NCI-H82 treated with DMSO at 0.1 percent for 48 hours (cell line): ENCODE data around the gene OSR1.
A peak's percentile ranks its signal among the peaks of the same experiment; 100 is the strongest.

ENCODE experiments used
- DNase-seq: peaks from one replicate; lab custom pipeline; 2025; ENCODE audit not compliant: unreplicated experiment; lab: John Stamatoyannopoulos, UW

OSR1 gene

DNA sequence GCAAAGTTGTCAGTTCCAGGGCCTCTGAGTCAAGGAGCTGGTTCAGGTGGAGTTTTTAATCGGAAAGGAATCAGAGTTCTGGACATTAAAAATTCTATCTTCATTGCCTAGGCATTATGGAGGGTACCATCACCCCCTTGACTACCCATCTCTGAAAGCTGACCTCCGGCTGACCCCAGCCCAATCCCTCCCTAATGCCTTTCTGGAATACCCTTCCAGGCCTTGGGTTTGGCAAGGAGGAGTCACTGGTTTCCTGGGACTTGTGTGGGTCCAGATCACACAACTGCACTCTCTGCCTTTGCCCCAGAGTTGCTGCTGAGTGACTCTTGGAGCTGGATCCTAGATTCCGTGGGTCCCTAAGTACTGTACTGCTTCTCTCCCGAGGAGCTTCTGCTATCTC lies 1.0 kb upstream of the OSR1 start:
- no peak for DNase-seq

DNA sequence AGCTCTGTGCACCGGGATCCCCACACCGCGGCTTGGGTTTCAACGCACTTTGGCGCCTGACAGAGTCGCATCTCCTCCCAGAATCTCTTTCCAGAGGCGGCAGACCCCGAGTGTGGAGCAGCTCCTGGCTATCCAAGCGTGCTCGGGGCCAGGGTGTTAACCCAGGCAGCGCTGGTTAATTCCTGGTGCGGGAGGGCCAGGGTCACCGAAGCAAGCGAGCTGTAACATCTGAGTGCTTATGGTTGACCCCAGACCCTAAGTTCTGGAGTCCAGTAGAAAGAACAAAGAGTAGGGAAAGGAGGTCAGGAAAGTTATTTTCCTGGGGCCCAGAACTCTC lies 566 bp upstream of the OSR1 start:
- DNase-seq = no peak

DNA sequence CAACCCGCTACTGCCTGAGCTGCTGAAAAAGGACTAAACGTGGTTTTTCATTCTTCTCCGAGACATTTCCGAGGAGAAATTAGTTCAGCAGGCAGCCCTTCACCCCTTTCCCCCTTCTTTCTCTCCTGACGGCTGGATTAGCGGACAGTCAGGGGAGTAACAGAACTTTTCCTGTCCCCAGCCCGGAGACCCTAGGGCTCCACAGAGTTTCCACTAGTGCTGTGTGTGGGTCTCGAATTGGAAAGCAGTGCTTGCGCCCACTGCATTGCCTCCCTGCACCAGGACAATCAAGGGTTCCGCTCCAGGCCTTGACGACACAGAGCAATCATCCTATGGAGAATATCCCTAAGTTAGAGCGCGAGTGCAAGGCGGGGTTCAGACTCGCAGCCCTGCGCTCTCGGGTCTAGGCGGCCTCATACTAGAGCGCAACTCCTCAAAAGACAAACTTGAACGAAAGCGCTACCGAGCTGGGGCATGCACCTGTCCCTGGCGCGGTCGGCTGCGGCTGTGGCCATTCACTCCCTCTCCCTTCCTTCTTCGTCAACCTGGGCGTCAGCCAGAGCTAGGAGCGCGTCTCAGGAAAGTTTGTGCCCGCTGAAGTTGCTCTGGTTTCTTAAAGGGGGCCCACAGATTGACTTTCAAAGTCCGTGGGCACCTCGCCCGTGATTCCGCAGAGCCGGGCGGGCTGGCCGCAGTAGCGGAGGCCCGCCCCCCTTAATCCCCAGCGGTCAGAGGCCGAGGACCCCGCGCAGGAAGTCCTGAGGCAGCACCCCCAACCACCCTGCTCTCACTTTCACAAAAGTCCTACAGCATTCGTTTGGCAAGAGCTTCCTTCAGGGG lies 801 bp downstream of the OSR1 start:
- no peak for DNase-seq

DNA sequence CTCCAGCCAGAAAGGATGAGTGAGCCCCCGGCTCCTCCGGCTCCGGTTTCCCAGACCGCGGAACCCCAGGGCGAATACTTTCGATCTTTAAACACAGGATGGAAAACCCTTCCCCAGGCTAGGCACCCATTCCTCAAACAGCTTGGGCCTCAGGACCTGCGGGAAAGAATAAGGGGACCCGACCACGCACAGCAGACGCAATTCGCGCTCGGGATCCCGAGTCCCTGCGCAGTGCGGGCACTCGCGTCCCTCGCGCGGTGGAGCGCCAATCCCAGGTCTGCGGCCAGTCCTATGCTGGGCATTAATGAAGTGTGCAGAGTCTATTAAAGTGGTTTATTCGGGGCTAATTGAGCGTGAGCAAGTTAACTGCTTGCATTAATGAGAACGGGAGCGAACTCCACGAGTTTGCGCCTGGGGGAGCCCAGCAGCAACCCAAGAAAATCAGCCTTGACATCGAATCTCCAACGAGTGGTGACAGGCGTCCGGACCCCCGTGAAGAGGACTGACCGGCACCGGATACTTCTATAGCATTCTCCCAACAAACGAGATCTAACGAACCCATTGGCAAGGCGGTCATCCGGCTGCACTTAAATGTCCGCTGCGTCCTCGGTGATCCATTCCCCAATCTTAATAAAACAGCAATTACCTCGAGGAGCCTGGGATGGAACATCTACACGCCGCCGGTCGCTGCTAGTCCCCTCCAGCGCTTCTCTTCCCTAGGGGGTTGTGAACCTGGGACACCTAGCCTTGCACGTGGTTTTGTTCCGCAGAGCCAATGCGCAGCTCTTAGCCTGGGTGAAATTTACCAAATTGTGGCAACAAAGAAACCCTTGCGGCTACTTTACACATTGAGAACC lies 1.6 kb downstream of the OSR1 start:
- no peak for DNase-seq

DNA sequence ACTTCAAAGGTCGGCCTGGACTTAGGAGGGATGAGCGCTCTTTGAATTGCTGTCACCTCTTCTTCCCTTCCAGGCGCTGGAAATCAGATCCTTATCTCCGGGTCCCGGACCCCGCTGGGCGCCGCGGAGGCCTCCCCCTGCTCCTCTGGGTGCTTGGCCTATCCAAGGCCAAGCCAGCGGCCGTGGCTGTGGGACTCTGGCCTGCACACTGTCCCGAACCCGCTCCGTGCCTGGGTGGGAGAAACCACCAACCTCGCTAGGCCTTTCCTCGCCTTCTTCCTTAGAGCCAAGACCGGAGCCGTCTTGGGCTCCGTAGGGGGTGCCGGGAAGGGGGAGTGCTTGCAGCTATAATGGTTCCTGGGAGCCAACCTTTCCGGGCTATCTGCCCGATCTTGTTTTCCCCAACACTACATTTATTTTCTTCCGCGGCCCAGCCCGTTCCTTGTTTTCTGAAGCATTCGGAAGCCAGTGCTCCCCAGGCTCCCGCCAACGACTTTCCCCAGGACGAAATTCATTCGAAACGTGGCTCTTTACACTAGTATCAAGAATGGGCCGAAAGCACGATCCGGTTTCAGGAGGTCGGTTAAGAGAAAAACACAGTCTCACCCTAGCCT lies 2.4 kb downstream of the OSR1 start:
- DNase-seq = no peak

DNA sequence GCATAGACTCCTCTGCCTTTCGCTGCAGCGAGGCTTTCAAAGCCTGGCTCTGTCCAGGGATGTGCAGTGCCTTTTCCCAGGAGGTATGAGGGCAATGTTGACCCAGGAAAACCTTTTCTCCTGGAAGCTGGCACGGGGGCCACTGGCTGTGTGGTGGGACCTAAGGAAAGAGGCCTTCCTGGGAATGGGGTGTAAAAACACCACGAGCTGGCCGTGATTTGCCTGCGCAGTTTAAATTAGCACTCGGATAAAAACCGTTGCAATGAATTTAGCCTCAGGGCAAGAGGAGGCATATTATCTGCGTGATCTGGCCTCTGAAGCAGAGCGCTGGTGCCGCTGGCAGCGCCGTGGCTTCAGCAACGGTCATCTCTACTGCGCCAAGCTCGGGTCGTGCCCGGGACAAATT lies 3.0 kb downstream of the OSR1 start:
- DNase-seq = no peak

DNA sequence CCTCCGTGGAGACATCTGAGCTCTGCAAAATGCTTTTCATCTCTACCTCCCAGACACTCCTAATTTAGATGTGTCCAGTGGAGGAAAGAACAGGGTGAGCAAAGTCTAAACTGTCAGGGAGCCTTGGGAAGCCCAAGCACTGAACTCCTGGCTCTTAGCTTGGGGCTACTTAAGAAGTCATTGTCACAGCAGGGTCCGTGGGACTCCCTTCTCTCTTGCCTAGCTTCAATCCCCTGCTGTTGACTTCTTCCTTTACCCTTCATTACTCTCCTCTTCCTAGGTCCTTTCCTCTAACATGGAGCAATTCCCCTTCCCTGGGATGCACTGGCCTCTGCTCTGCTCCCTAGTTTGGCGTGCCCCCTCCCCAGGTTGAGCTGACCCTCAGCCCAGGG lies 3.4 kb downstream of the OSR1 start:
- no peak for DNase-seq

DNA sequence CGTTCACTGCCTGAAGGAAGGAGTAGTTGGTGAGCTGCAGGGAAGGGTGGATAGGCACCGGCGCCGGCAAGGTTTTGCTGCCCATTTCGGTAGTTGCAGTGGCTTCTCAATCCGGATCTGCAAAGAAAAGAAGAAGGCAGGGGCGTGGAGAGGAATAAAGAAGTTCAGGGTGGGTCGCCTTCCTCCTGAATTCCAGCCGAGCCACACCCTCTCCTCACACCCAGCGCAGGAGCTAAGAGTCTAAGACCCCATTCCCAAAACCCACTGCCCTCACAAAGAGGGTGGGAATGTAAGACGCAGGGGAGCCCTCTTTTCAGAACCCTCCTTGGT lies 4.7 kb downstream of the OSR1 start:
- DNase-seq = no peak

DNA sequence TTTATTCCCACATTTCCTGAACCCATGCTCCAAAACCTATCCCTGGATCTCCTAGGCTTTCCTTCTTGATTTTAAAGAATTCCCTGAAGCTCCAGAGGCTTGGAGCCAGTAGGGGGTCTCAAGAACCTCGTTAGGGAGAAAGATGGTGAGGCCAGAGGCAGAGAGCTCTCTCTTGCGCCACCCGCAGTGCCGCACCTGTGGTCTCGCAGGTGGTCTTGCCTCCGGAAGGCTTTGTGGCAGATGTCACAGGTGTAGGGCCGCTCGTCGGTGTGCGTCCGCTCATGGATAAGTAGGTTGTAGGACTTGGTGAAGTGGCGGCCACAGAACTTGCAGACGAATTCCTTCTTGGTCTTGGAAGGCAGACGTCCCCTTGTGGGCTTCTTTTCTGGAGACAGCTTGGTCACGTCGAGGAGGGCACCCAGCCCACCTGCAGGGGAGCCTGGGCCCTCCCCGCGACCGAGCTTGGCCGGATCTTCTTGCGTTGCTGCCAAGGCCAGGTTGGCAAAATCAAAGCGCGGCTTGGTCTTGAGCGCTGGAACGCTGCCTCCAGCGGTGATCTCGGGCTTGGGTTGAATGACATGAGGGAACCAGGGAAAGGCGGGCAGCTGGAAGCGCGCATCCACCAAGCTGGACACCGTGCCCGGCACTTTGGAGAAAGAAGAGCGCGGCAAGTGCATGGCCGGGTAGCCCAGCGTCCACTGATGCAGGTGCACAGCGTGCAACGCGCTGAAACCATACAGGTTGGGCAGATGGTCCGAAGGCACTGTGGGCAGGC lies 5.3 kb downstream of the OSR1 start:
- no peak for DNase-seq

DNA sequence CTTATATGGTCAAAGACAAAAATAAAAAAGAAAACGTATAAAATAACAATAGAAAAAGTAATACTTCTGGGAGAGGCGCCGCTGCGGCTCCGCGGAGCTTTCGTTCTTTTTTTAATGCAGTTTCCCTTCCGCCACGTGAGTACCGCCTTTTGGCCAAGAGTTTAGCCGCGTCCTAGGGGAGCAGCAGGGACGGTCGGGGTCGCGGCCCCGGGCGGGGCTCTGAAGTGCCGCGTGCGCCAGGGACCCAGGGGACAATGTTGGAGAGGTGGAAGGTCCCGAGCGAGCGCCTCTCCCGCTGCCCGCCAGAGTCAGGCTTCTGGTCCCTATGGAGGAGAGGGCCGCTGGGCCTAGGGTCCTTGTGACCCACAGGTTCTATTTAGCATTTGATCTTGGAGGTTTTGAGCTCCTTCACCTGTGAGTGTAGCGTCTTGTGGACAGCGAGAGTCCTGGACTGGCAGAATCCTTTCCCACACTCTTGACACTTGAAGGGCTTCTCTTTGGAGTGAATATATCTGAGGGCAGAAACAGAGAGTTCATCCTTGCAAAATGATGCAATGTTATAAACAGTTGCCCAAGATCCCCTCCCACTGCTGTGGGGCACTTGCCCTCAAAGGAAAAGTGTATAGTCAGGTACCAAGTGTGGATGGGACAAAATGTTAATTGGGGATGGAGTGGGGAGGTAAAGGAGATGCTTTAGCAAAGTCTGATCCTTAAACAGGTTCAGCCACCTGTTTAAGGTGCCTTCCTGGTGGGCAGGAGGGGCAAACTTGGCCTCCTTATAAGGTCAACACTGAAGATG lies 6.3 kb downstream of the OSR1 start:
- DNase-seq = no peak

DNA sequence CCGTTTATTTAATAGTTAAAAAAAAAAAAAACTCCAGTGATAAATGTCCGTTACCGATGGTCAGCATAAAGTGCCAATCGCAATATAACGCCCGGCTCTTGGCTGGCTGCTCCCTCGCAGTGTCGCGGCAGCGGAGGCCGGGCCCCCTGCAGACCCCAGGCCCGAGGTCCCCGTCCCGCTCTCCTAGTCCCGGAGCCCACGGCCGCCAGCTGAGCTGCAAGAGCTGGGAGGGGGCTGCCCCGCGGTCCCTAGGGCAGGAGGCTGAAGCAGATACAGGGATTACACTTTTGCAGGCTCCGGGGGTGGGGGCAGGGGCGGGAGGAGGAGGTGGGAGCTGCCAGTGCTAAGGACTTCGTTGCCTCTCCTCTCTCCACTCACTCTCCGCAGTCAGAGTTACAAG lies 6.9 kb downstream of the OSR1 start:
- no peak for DNase-seq

DNA sequence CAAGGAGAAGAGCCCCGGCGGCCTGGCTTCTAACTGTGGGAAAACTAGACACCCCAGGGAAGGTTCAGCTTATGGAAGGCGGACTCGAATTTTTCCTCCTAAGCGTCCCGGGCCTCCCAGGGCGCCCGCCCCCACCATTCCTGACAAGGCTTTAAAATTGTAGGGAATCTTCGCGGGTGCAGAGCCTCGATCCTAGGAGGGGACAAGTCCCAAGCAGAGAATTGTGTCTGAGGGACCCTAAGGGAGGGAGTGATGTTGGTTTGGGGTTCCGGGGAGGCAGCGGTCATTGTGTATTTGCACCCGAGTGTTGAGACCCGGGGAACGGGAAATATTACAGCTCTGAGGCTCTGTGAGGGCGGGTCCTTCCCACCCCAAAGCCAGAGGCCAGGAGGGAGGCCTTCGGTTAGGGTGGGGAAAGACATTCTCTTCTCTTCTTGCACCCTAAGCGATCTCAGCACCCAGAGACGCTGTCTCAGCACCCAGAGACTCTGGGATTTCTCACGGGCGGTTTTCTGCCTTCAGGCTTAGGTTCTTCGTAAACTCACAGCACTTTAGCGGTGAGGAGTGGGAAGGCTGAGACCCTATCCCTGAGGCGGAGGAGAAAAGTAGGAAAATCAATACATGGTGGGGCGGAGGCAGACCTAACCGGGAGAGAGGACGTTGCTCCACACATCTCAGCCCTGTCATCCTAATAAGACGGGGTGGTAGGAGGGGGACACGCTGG lies 7.6 kb downstream of the OSR1 start:
- no peak for DNase-seq

DNA sequence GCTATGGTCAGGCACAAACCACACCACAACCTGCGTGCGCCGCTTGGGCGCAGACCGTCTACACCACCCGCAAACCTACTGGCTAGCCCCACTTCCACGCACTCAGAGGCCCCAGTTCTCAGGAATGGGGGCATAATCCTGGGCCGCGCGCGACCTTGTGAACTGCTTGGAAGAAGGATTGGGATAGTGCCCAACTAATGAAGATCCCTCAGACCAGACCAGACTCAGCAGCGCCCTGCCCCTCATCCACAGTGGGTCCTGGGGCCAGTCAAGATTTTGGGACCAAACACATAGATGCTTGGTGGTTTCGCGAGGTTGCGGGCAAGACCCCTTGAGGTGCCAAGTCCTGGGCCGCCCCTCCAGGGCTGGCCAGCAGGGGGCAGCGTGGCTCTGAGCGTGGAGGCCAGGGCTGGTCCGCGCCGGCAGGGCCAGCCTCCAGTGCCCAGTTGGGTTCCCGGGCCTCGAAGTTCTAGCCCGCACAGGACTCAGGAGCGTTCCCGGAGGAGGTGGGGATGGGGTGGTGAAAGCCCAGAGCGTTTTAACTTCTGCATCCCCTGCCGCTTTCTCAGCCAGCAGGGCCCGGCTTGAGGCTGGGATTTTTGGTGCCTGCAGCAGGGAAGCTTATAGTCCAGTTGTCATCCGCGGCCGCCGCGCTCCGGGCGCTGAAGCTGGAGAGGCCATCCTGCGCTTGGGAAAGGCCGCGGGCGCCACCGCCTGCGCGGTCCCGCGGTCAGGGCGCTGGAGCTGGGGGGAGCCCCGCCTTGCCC lies 8.3 kb downstream of the OSR1 start:
- no peak for DNase-seq

DNA sequence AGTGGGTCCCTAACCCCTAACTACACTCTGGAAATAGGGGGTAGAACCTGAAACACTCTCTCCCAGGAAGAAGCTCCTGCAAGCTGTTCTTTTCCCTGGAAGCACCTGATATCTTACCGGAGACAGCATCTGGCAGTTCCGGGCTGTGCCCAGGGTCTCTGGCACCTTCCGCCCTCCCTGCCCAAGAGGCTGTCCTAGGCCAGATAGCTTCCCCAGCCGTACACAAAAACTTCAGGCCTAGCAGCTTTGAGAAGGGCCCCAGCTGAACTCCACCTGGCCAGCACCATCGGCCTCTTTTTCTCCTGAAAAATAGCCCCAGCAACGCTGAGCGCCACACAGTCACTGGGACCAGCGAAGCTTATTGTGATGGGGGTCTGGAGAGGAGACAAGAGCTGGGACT lies 9.7 kb downstream of the OSR1 start:
- no peak for DNase-seq

DNA sequence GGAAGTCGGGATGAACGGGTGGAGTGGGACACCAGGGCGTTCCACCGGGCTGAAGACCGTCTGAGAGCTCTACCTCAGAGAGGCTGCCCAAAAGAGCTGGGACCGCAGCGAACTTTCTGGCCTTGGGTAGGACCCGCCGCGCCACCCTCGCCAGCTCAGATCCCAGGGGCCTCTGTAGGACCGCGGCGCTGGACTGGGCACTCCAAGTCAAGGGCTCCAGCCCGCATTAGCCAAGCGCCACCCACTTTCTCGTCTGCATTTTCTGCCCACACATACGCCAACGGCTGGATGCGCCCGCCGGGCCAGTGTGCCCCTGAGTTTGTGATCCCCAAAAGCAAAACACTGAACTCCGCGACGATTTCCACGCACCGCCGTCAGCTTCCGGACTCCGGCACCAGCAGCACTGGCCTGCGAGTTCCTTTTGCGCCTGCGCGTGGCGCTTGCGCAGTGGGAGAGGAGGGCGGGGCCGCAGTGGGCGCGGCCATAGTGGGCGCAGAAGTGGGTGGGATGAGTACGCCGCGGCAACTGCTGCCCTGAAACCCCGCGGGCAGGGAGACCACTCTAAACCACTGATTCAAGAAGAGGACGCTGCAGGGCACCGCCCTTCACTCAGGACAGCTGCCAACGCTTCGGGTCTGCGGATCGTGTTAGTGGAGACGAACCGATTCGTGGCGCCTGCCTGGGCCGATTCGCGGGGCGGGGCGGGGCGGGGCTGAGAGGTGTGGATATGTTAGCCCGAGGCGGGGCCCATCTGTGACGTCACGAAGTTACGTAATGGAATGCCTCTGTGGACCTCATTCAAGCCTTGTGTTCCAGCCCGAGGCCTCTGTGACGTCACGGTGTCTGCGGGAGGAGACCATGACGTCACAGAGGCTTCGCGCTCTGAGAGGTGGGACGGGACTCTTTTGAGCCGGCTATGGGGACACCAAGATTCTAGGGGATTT lies 10.5 kb downstream of the OSR1 start:
- peak; percentile 70 for DNase-seq

DNA sequence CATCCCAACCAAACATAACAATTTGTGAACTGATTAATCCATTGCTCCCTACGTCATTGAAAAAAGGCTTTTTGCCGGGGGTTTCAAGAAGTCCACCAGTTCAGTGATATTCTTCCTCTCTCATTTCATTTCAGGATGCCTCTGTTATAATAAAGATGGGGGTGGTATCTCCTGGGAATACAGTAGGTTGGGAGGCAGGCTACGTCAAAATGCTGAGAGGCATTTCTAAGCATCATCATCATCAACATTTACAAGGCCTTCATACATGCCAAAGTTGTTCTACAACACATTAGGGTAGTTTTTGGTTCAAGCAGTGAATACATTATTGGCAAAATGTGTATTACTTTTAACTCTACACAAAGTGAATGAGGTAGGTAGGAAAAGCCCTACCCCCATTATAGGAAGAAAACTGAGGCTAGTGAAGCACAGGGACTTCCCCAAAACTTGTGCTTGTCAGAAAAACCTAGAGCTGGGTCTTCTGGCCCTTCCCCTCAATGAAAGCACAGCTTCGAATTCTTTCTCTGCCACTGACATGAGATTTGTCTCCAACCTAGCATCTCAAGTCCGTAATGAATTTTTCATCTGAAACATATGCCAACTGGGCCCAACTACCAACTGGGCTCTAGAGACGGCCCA lies 11.3 kb downstream of the OSR1 start:
- DNase-seq = no peak

DNA sequence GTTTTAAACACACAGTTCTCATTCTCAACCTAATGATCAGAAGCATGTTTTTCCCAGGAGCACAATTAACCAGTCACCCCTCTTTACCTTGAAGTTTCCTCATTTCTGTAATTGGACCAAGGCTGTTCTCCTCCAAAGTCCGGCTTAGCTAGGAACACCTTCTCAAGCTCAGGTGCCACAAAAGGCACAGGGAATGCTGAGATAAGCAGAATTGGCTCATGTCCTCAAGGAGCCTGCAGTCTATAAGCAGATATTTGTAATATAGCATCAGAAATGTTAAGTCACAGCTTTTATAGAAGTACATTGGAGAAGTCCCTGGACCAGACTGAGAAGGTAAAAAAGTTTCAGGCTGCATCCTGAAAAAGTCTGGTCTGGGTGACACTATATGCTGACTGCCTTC lies 20.7 kb downstream of the OSR1 start:
- no peak for DNase-seq

DNA sequence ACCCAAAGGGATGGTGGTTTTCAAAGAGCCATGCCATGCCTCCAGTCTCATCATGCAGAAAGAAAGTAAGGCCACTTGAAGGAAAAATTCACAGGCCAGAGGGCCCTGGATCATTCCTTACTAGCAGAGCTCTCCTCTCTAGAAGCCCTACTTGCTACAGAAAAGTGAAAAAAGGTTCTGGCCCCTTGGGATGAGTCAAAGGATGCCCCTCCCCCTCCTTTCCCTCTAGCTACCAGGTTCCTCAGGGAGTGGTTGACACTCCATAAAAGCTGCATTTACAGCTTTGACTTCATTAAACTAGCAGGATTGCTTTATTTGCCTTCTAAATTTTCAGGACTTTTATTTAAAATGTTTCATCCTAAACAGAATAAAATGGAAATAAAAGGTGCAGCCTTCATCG lies 21.2 kb downstream of the OSR1 start:
- no peak for DNase-seq
